Tibial nerve (tissue), 3 donors: ENCODE data around the gene NEO1.

Experiments
- CTCF ChIP-seq, 5 experiments: fragments of 200-600 bp in 3 of 5; fragments of 450-650 bp in 2 of 5; sonication (generic) in 3 of 5; IDR thresholded peaks; one replicate each; pipeline ENCODE4 v1.5.1; 2016 to 2019; ENCODE audit warnings: antibody characterized with exemption in 5 of 5, mild to moderate bottlenecking in 3 of 5, moderate library complexity in 2 of 5
- POLR2A ChIP-seq, 2 donors: fragments of 450-650 bp; IDR thresholded peaks; one replicate each; pipeline ENCODE4 v1.6.1; 2017; ENCODE audit warnings: antibody characterized with exemption in 2 of 2, mild to moderate bottlenecking in 2 of 2, moderate library complexity in 2 of 2

GRCh38 chr15:73344056-73344455, 291.8 kb downstream of the NEO1 start:
- TF ChIP-seq CTCF (IDR thresholded peaks at IDR 0.05) (no peak), POLR2A (IDR thresholded peaks at IDR 0.05) (no peak)
